ENCODE results near the gene MYOZ3. TPM values are rescaled to one million over a fixed set of nuclear protein-coding genes. Genes with fewer than 3 reads are reported as not detected.

MYOZ3 gene
- total RNA-seq, 1 donor from 2014 or later = 12.0 TPM

DNA sequence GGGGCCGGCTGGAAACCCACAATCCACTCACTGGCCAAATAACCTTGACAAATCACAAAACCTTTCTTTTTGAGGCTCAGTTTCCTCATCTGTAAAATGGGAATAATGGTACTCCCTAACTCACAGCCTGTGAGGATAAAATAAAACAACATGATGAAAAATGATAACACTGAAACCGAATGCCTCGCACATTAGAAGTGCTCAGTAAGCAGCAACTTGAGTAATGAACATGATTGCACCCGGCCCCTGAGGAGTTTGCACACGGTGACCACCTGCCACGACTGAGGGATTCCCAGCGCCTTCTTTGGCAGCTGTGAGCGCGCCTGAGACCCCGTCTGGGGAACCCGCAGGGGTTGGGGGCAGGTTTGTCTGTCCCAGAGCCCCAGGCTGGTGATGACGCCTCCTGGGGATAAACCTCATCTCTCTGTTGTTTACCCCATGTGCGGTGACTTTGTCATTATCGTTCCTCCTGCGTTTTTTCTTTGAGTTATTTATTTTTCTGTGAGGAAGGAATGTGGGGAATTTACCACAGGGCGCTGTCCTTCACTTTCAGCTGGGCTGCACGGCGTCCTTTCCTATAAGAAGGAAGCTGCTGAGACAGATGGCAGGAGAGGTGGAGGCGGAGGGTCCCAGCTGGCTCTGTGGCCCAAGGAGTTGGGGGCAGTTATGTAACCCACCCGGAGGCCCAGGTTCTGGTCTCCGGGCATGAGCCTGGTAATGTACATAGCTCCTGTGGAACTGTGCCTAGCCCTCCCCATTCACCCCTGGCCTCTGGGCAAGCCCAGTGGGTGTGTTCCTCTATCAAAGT, 23.6 kb upstream of the MYOZ3 start:
- TF ChIP-seq, protein P1, sequence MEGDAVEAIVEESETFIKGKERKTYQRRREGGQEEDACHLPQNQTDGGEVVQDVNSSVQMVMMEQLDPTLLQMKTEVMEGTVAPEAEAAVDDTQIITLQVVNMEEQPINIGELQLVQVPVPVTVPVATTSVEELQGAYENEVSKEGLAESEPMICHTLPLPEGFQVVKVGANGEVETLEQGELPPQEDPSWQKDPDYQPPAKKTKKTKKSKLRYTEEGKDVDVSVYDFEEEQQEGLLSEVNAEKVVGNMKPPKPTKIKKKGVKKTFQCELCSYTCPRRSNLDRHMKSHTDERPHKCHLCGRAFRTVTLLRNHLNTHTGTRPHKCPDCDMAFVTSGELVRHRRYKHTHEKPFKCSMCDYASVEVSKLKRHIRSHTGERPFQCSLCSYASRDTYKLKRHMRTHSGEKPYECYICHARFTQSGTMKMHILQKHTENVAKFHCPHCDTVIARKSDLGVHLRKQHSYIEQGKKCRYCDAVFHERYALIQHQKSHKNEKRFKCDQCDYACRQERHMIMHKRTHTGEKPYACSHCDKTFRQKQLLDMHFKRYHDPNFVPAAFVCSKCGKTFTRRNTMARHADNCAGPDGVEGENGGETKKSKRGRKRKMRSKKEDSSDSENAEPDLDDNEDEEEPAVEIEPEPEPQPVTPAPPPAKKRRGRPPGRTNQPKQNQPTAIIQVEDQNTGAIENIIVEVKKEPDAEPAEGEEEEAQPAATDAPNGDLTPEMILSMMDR (IDR thresholded peaks at IDR 0.05; ENCODE audit: unreplicated experiment) = no peak
- DNase-seq (ENCODE audit: low spot score) = no peak
- Mint-ChIP-seq H3K36me3 (ENCODE audit: low read depth, unreplicated experiment) (peaks cover 14% of the 10 kb centered on the region), H3K27me3 (ENCODE audit: unreplicated experiment) (peaks cover 13% of the 10 kb centered on the region), H3K4me3 (ENCODE audit: unreplicated experiment) (peak overlapping the region; percentile 19), H3K4me1 (ENCODE audit: unreplicated experiment) (peaks cover 22% of the 10 kb centered on the region), H3K27ac (ENCODE audit: unreplicated experiment) (peak overlapping the region; percentile 42), H3K9me3 (ENCODE audit: unreplicated experiment) (no peaks in the 10 kb centered on the region)

DNA sequence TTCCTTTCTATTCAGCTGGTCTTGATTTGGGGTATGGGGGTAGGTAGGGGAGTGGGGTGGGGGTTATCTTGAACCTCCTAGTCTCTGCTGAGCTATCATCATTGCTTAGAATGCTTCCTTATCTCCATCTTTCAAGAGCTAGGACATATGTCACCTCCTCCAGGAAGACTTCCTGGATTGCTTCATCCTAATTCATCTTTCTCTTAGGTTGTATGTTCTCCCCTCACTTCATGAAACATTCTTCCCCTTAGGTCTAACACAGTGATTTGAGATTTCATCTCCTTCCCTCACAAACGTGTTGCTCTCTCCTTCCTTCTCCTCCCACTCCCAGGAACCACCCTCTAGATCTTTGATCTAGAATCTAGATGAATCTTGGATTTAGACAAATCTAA, 23.0 kb upstream of the MYOZ3 start:
- Mint-ChIP-seq H3K9me3 (ENCODE audit: unreplicated experiment) (no peaks in the 10 kb centered on the region), H3K27ac (ENCODE audit: unreplicated experiment) (no peak overlapping the region), H3K36me3 (ENCODE audit: low read depth, unreplicated experiment) (peaks cover 14% of the 10 kb centered on the region), H3K4me3 (ENCODE audit: unreplicated experiment) (no peak overlapping the region), H3K27me3 (ENCODE audit: unreplicated experiment) (peaks cover 13% of the 10 kb centered on the region), H3K4me1 (ENCODE audit: unreplicated experiment) (peaks cover 22% of the 10 kb centered on the region)
- TF ChIP-seq, protein P1 (IDR thresholded peaks at IDR 0.05; ENCODE audit: unreplicated experiment) = no peak
- no peak for DNase-seq (ENCODE audit: low spot score)

DNA sequence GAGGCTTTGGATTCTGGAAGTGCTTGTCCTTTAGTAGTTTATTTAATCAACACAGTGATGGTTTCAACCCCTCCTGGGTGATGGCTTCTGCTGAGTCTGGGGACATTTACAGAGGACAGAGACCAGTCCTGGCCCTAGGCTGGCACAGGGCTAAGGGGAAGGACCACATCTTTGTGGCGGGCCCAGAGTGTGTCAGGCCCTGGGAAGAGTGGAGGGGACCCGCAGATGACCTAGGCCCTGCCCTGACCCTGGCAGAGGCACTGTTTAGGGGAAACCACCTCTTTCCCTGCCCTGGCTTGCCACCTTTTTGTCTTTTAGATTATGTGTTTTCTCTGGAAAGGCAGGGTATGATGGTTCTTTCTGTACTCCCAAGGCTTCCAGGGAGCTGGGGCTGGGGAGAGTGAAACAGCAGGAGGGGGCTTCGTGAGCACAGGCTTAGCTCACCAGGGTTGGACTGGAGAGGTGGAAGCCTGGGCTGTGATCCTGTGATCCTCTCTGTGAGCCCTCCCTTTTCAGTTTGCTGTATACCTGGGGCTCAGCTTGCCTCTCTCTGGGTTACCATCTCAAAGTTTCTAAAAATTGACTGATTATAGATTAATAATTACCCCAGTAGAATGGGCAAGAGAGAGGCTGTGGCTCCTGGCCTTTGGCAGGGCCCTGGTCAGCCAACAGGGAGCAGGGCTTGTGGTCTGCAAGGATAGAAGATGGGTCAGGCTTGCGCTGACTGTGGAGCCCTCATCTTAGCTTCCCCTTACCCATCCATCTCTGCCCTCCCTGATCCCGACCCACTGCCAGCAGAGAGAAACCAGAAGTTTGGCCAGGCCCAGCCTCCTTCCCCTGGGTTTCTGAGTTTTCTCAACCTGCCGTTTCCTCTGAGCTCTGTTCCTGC, 22.3 kb upstream of the MYOZ3 start:
- no peak overlapping the region for H3K27ac Mint-ChIP-seq (ENCODE audit: unreplicated experiment)
- H3K27me3 Mint-ChIP-seq (ENCODE audit: unreplicated experiment) = peaks cover 13% of the 10 kb centered on the region
- peaks cover 22% of the 10 kb centered on the region for H3K4me1 Mint-ChIP-seq (ENCODE audit: unreplicated experiment)
- TF ChIP-seq, protein P1 (IDR thresholded peaks at IDR 0.05; ENCODE audit: unreplicated experiment) = no peak
- H3K36me3 Mint-ChIP-seq (ENCODE audit: low read depth, unreplicated experiment) = peaks cover 14% of the 10 kb centered on the region
- DNase-seq (ENCODE audit: low spot score) = no peak
- H3K9me3 Mint-ChIP-seq (ENCODE audit: unreplicated experiment) = no peaks in the 10 kb centered on the region
- no peak overlapping the region for H3K4me3 Mint-ChIP-seq (ENCODE audit: unreplicated experiment)

DNA sequence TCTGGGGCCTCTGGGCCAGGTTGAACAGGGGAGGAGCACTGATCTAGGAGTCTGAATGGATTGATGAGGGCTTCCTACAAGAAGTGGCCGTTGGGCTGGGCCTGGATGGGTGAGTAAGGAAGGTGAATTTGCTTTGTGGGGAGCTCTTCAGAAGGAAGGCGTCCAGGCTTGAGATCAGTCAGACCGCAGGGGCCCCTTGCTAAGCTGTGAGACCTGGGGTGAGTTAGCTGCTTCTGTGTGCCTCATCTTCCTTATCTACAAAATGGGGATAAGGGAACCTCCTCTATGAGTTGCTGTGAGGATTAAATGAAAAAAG, 21.7 kb upstream of the MYOZ3 start:
- TF ChIP-seq, protein P1 (IDR thresholded peaks at IDR 0.05; ENCODE audit: unreplicated experiment) = no peak
- DNase-seq (ENCODE audit: low spot score) = no peak
- Mint-ChIP-seq H3K4me3 (ENCODE audit: unreplicated experiment) (no peak overlapping the region), H3K27ac (ENCODE audit: unreplicated experiment) (no peak overlapping the region), H3K27me3 (ENCODE audit: unreplicated experiment) (peaks cover 13% of the 10 kb centered on the region), H3K36me3 (ENCODE audit: low read depth, unreplicated experiment) (peaks cover 14% of the 10 kb centered on the region), H3K9me3 (ENCODE audit: unreplicated experiment) (no peaks in the 10 kb centered on the region), H3K4me1 (ENCODE audit: unreplicated experiment) (peaks cover 22% of the 10 kb centered on the region)

DNA sequence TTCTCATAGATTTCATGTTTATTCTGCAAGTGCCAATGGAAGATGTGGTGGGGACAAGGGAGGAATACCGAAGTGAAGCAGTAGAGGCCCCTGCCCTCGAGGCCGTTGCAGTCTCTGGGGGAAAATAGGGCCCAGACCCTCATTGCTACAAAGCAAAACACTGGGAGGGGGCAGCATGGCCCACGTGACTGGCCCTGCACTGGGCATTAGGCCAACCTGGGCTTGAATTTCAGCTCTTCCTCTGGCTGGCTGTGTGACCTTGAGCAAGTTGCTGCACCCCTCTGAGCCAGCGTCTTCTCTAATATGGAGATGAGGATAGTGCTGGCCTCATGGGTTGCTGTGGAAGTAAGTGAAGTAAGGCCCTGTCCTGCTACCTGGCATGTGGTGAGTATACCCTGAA, 21.3 kb upstream of the MYOZ3 start:
- peaks cover 22% of the 10 kb centered on the region for H3K4me1 Mint-ChIP-seq (ENCODE audit: unreplicated experiment)
- H3K27me3 Mint-ChIP-seq (ENCODE audit: unreplicated experiment) = peaks cover 13% of the 10 kb centered on the region
- no peaks in the 10 kb centered on the region for H3K9me3 Mint-ChIP-seq (ENCODE audit: unreplicated experiment)
- TF ChIP-seq, protein P1 (IDR thresholded peaks at IDR 0.05; ENCODE audit: unreplicated experiment) = no peak
- peaks cover 14% of the 10 kb centered on the region for H3K36me3 Mint-ChIP-seq (ENCODE audit: low read depth, unreplicated experiment)
- no peak for DNase-seq (ENCODE audit: low spot score)
- H3K4me3 Mint-ChIP-seq (ENCODE audit: unreplicated experiment) = peak overlapping the region; percentile 20
- no peak overlapping the region for H3K27ac Mint-ChIP-seq (ENCODE audit: unreplicated experiment)
